ENCODE measurements around the gene ACVR1. TPM values are rescaled to one million over a fixed set of nuclear protein-coding genes. Genes with fewer than 3 reads are reported as not detected.
"Not testable (repeated sequence)": the region's sequence is repeated elsewhere in the genome, so short reads cannot be mapped to it uniquely, and the experiment has no call there.

The ACVR1 gene
- total and polyA plus RNA-seq, 5 donors: 20.6 to 59.3 (median 48.8) TPM

GRCh38 chr2:157826644-157827043 lies 49.5 kb downstream of the ACVR1 start:
- H3K27me3 ChIP-seq (ENCODE audit: control insufficient read depth, insufficient read depth); H3K27ac ChIP-seq (ENCODE audit: low read length); ATAC-seq; DNase-seq; H3K4me1 ChIP-seq (ENCODE audit: control insufficient read depth, insufficient read depth, low read length); intact Hi-C loops (cut with DNase I); H3K9me3 ChIP-seq (ENCODE audit: control insufficient read depth, low read length); H3K4me3 ChIP-seq (ENCODE audit: low read length): not testable (repeated sequence)

- Histone ChIP-seq H3K4me1 (ENCODE audit: control insufficient read depth, insufficient read depth, low read length) (peaks cover 3% of the 10 kb centered on the region), H3K4me3 (ENCODE audit: low read length) (no peak overlapping the region), H3K9me3 (ENCODE audit: control insufficient read depth, low read length) (no peaks in the 10 kb centered on the region), H3K27me3 (ENCODE audit: control insufficient read depth, insufficient read depth) (no peaks in the 10 kb centered on the region), H3K27ac (ENCODE audit: low read length) (no peak overlapping the region)
- 72% methylated on average over 6 of the region's 6 CpGs for WGBS
- intact Hi-C loops (cut with DNase I): no loop called here
- ATAC-seq (peak; percentile 39 to 56), DNase-seq (no peak)
Observed at GRCh38 chr2:157825885-157826284, 50.2 kb downstream of the ACVR1 start.

- no peak for DNase-seq
- no peaks in the 10 kb centered on the region for H3K9me3 ChIP-seq (ENCODE audit: control insufficient read depth, low read length)
- intact Hi-C loops (cut with DNase I): no loop called here
- no peak overlapping the region for H3K27ac ChIP-seq (ENCODE audit: low read length)
- WGBS: 79% methylated on average over 2 of the region's 2 CpGs
- H3K4me3 ChIP-seq (ENCODE audit: low read length): no peak overlapping the region
- ATAC-seq: peak in 1 of 2 donors; percentile 9
- H3K4me1 ChIP-seq (ENCODE audit: control insufficient read depth, insufficient read depth, low read length): peaks cover 2% of the 10 kb centered on the region
- H3K27me3 ChIP-seq (ENCODE audit: control insufficient read depth, insufficient read depth): no peaks in the 10 kb centered on the region
Observed at GRCh38 chr2:157822993-157823392, 53.1 kb downstream of the ACVR1 start.

GRCh38 chr2:157822533-157822932 lies 53.6 kb downstream of the ACVR1 start:
- Histone ChIP-seq H3K4me3 (ENCODE audit: low read length) (no peak overlapping the region), H3K4me1 (ENCODE audit: control insufficient read depth, insufficient read depth, low read length) (peaks cover 2% of the 10 kb centered on the region), H3K27ac (ENCODE audit: low read length) (no peak overlapping the region), H3K9me3 (ENCODE audit: control insufficient read depth, low read length) (no peaks in the 10 kb centered on the region), H3K27me3 (ENCODE audit: control insufficient read depth, insufficient read depth) (no peaks in the 10 kb centered on the region)
- WGBS: 96% methylated on average over 4 of the region's 4 CpGs
- intact Hi-C loops (cut with DNase I): no loop called here
- no peak for DNase-seq
- ATAC-seq: no peak

GRCh38 chr2:157821519-157822131 lies 54.5 kb downstream of the ACVR1 start:
- Histone ChIP-seq H3K9me3 (ENCODE audit: control insufficient read depth, low read length) (no peaks in the 10 kb centered on the region), H3K27ac (ENCODE audit: low read length) (no peak overlapping the region), H3K27me3 (ENCODE audit: control insufficient read depth, insufficient read depth) (no peaks in the 10 kb centered on the region), H3K4me1 (ENCODE audit: control insufficient read depth, insufficient read depth, low read length) (peaks cover 2% of the 10 kb centered on the region), H3K4me3 (ENCODE audit: low read length) (no peak overlapping the region)
- no peak for DNase-seq
- intact Hi-C loops (cut with DNase I): no loop called here
- no peak for ATAC-seq
- WGBS: 34% methylated on average over 1 of the region's 1 CpG

GRCh38 chr2:157820193-157820592 lies 55.9 kb downstream of the ACVR1 start:
- DNase-seq: peak in 1 of 3 donors; percentile 23
- peak; percentile 27 to 74 for ATAC-seq
- Histone ChIP-seq H3K4me1 (ENCODE audit: control insufficient read depth, insufficient read depth, low read length) (peaks cover 2% of the 10 kb centered on the region), H3K27me3 (ENCODE audit: control insufficient read depth, insufficient read depth) (no peaks in the 10 kb centered on the region), H3K4me3 (ENCODE audit: low read length) (no peak overlapping the region), H3K27ac (ENCODE audit: low read length) (no peak overlapping the region), H3K9me3 (ENCODE audit: control insufficient read depth, low read length) (no peaks in the 10 kb centered on the region)
- intact Hi-C loops (cut with DNase I): no loop called here
- 61% methylated on average over 3 of the region's 3 CpGs for WGBS

GRCh38 chr2:157819761-157820160 lies 56.4 kb downstream of the ACVR1 start:
- Histone ChIP-seq H3K4me1 (ENCODE audit: control insufficient read depth, insufficient read depth, low read length) (peaks cover 2% of the 10 kb centered on the region), H3K27me3 (ENCODE audit: control insufficient read depth, insufficient read depth) (no peaks in the 10 kb centered on the region), H3K9me3 (ENCODE audit: control insufficient read depth, low read length) (no peaks in the 10 kb centered on the region), H3K27ac (ENCODE audit: low read length) (no peak overlapping the region), H3K4me3 (ENCODE audit: low read length) (no peak overlapping the region)
- 59% methylated on average over 5 of the region's 5 CpGs for WGBS
- no peak for ATAC-seq
- DNase-seq: no peak
- intact Hi-C loops (cut with DNase I): no loop called here

GRCh38 chr2:157818227-157818626 lies 57.9 kb downstream of the ACVR1 start:
- DNase-seq (no peak), ATAC-seq (no peak)
- 87% methylated on average over 7 of the region's 7 CpGs for WGBS

GRCh38 chr2:157815421-157815820 lies 60.7 kb downstream of the ACVR1 start:
- 85% methylated on average over 1 of the region's 1 CpG for WGBS
- ATAC-seq: no peak
- H3K4me3 ChIP-seq (ENCODE audit: low read length): no peak overlapping the region

More at GRCh38 chr2:157818227-157818626, 57.9 kb downstream of the ACVR1 start:
- Histone ChIP-seq H3K27ac (ENCODE audit: low read length) (no peak overlapping the region), H3K9me3 (ENCODE audit: control insufficient read depth, low read length) (no peaks in the 10 kb centered on the region), H3K4me1 (ENCODE audit: control insufficient read depth, insufficient read depth, low read length) (peaks cover 2% of the 10 kb centered on the region), H3K4me3 (ENCODE audit: low read length) (no peak overlapping the region), H3K27me3 (ENCODE audit: control insufficient read depth, insufficient read depth) (no peaks in the 10 kb centered on the region)
- intact Hi-C loops (cut with DNase I): no loop called here

GRCh38 chr2:157813467-157813866 lies 62.7 kb downstream of the ACVR1 start:
- intact Hi-C loops (cut with DNase I): no loop called here
- no peak for DNase-seq
- Histone ChIP-seq H3K27me3 (ENCODE audit: control insufficient read depth, insufficient read depth) (no peaks in the 10 kb centered on the region), H3K4me3 (ENCODE audit: low read length) (no peak overlapping the region), H3K4me1 (ENCODE audit: control insufficient read depth, insufficient read depth, low read length) (peaks cover 2% of the 10 kb centered on the region), H3K27ac (ENCODE audit: low read length) (no peak overlapping the region), H3K9me3 (ENCODE audit: control insufficient read depth, low read length) (no peaks in the 10 kb centered on the region)
- WGBS: 83% methylated on average over 2 of the region's 2 CpGs
- ATAC-seq: no peak

More at GRCh38 chr2:157815421-157815820, 60.7 kb downstream of the ACVR1 start:
- intact Hi-C loops (cut with DNase I): no loop called here
- peaks cover 2% of the 10 kb centered on the region for H3K4me1 ChIP-seq (ENCODE audit: control insufficient read depth, insufficient read depth, low read length)
- DNase-seq: no peak
- H3K27me3 ChIP-seq (ENCODE audit: control insufficient read depth, insufficient read depth): no peaks in the 10 kb centered on the region
- H3K9me3 ChIP-seq (ENCODE audit: control insufficient read depth, low read length): no peaks in the 10 kb centered on the region
- no peak overlapping the region for H3K27ac ChIP-seq (ENCODE audit: low read length)

- peak in 1 of 2 donors; percentile 20 for ATAC-seq
- no peaks in the 10 kb centered on the region for H3K27me3 ChIP-seq (ENCODE audit: control insufficient read depth, insufficient read depth)
- H3K27ac ChIP-seq (ENCODE audit: low read length): no peak overlapping the region
- WGBS: 36% methylated on average over 1 of the region's 1 CpG
- H3K4me3 ChIP-seq (ENCODE audit: low read length): no peak overlapping the region
- no peaks in the 10 kb centered on the region for H3K9me3 ChIP-seq (ENCODE audit: control insufficient read depth, low read length)
- DNase-seq: no peak
- H3K4me1 ChIP-seq (ENCODE audit: control insufficient read depth, insufficient read depth, low read length): peaks cover 6% of the 10 kb centered on the region
- intact Hi-C loops (cut with DNase I): no loop called here
Observed at GRCh38 chr2:157810037-157810436, 66.1 kb downstream of the ACVR1 start.

- Histone ChIP-seq H3K9me3 (ENCODE audit: control insufficient read depth, low read length) (no peaks in the 10 kb centered on the region), H3K4me3 (ENCODE audit: low read length) (no peak overlapping the region), H3K27me3 (ENCODE audit: control insufficient read depth, insufficient read depth) (no peaks in the 10 kb centered on the region), H3K27ac (ENCODE audit: low read length) (no peak overlapping the region), H3K4me1 (ENCODE audit: control insufficient read depth, insufficient read depth, low read length) (peaks cover 6% of the 10 kb centered on the region)
- DNase-seq (no peak), ATAC-seq (no peak)
- WGBS: 70% methylated on average over 4 of the region's 4 CpGs
- intact Hi-C loops (cut with DNase I): no loop called here
Observed at GRCh38 chr2:157809212-157809611, 66.9 kb downstream of the ACVR1 start.

All from right cardiac atrium (tissue), 5 donors.